ENCODE results near the gene HRC. TPM values are rescaled to one million over a fixed set of nuclear protein-coding genes. Genes with fewer than 3 reads are reported as not detected.

The HRC gene
- polyA plus RNA-seq, 3 donors, result not detected

DNA sequence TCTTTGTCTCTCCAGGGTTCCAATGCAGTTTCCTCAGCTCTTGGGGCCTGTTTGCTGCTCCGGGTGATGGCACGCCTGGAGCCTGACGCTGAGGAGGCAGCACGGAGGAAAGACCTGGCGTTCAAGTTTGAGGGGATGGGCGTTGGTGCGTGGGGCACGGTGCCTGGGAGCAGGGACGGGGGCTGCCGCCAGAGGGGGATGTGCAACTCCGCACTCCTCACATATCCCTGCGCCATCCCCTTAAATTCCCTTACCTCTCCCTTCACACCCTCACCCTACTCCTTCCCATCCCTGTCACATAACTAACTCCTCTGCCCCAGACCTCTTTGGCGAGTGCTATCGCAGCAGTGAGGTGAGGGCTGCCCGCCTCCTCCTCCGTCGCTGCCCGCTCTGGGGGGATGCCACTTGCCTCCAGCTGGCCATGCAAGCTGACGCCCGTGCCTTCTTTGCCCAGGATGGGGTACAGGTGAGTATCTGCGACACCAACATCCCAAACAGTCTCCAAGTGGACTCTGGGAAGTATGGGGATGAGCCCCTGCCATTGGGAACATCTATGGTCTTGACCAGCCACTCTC lies 33.5 kb upstream of the HRC start:
- H3K36me3 Mint-ChIP-seq, result peaks cover 0 to 9% of the 10 kb centered on the region in 2 donors
- TF ChIP-seq, protein P1, sequence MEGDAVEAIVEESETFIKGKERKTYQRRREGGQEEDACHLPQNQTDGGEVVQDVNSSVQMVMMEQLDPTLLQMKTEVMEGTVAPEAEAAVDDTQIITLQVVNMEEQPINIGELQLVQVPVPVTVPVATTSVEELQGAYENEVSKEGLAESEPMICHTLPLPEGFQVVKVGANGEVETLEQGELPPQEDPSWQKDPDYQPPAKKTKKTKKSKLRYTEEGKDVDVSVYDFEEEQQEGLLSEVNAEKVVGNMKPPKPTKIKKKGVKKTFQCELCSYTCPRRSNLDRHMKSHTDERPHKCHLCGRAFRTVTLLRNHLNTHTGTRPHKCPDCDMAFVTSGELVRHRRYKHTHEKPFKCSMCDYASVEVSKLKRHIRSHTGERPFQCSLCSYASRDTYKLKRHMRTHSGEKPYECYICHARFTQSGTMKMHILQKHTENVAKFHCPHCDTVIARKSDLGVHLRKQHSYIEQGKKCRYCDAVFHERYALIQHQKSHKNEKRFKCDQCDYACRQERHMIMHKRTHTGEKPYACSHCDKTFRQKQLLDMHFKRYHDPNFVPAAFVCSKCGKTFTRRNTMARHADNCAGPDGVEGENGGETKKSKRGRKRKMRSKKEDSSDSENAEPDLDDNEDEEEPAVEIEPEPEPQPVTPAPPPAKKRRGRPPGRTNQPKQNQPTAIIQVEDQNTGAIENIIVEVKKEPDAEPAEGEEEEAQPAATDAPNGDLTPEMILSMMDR (IDR thresholded peaks at IDR 0.05), result no peak
- DNase-seq, result no peak
- H3K4me1 ChIP-seq (ENCODE audit: control insufficient read depth in 1 of 2, insufficient read depth in 2 of 2, low read length in 2 of 2), result peaks cover 5 to 7% of the 10 kb centered on the region in 2 donors
- no peak overlapping the region for H3K4me2 ChIP-seq (replicated peaks; ENCODE audit: extremely low read depth, low read length, poor library complexity, severe bottlenecking)
- H3K9ac ChIP-seq (ENCODE audit: insufficient read depth, low read length, poor library complexity, severe bottlenecking), result no peak overlapping the region
- 93% methylated on average over 17 of the region's 21 CpGs for WGBS (ENCODE audit: insufficient coverage)
- H3K79me2 ChIP-seq (ENCODE audit: insufficient read depth, low read length), result no peaks in the 10 kb centered on the region
- H3K9me3 Mint-ChIP-seq, result peaks cover 8 to 24% (median 15%) of the 10 kb centered on the region in 7 donors
- no peak overlapping the region for H3K27ac Mint-ChIP-seq
- H3K4me3 Mint-ChIP-seq, result no peak overlapping the region
- intact Hi-C loops (cut with micrococcal nuclease), result no loop called here
- no peak overlapping the region for H3K27ac ChIP-seq (ENCODE audit: low read depth in 1 of 2, low read length in 2 of 2)
- H4K20me1 ChIP-seq (ENCODE audit: insufficient read depth, low read length), result no peaks in the 10 kb centered on the region
- no peaks in the 10 kb centered on the region for H3K36me3 ChIP-seq (replicated peaks in 1 of 2; ENCODE audit: control insufficient read depth in 1 of 2, insufficient read depth in 2 of 2, low read length in 2 of 2)
- H3K4me3 ChIP-seq (replicated peaks in 1 of 3; ENCODE audit: low read depth in 2 of 3, low read length in 3 of 3), result no peak overlapping the region
- H3K27me3 Mint-ChIP-seq (ENCODE audit: low read depth in 3 of 3), result peaks cover 3 to 14% (median 7%) of the 10 kb centered on the region in 3 donors
- peaks cover 8% of the 10 kb centered on the region for H3K4me1 Mint-ChIP-seq
- peak overlapping the region; percentile 39 for H2AFZ ChIP-seq (ENCODE audit: insufficient read depth, low read depth, low read length, poor library complexity, severe bottlenecking)
- peaks cover 0 to 11% of the 10 kb centered on the region in 2 donors for H3K9me3 ChIP-seq (replicated peaks in 1 of 2; ENCODE audit: control insufficient read depth in 1 of 2, insufficient read depth in 1 of 2, low read length in 2 of 2)
- H3K27me3 ChIP-seq (ENCODE audit: control insufficient read depth in 2 of 2, insufficient read depth in 2 of 2, low read length in 2 of 2), result peaks cover 0 to 2% of the 10 kb centered on the region in 2 donors

DNA sequence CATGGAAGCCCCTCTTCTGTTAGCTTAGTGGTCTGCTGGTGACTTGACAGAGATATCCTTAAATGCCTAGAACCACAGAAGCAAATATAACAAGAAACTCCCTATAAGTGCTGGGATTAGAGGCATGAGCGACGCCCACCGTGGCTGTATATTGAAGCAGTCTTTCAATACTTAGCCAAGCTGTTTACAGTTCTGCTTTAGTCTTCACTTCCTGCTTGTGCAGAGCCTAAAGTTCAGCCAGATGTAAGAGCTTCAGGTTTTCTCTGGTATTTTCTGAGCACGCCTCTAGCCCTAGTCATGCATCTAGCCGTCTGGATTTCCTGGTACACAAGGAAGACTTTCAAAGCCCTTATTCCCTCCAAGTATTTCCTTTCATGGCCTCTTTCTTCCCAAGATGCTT lies 30.9 kb upstream of the HRC start:
- Mint-ChIP-seq H3K27ac (no peak overlapping the region), H3K36me3 (peaks cover 0 to 8% of the 10 kb centered on the region in 2 donors), H3K9me3 (peaks cover 12 to 31% (median 21%) of the 10 kb centered on the region in 7 donors), H3K4me1 (peaks cover 8% of the 10 kb centered on the region), H3K4me3 (no peak overlapping the region), H3K27me3 (ENCODE audit: low read depth in 3 of 3) (peaks cover 2 to 17% (median 10%) of the 10 kb centered on the region in 3 donors)
- intact Hi-C loops (cut with micrococcal nuclease), result no loop called here
- Histone ChIP-seq H3K36me3 (replicated peaks in 1 of 2; ENCODE audit: control insufficient read depth in 1 of 2, insufficient read depth in 2 of 2, low read length in 2 of 2) (no peaks in the 10 kb centered on the region), H3K9me3 (replicated peaks in 1 of 2; ENCODE audit: control insufficient read depth in 1 of 2, insufficient read depth in 1 of 2, low read length in 2 of 2) (peaks cover 0 to 19% of the 10 kb centered on the region in 2 donors), H3K79me2 (ENCODE audit: insufficient read depth, low read length) (no peaks in the 10 kb centered on the region), H3K4me3 (replicated peaks in 1 of 3; ENCODE audit: low read depth in 2 of 3, low read length in 3 of 3) (no peak overlapping the region), H3K27ac (ENCODE audit: low read depth in 1 of 2, low read length in 2 of 2) (no peak overlapping the region), H2AFZ (ENCODE audit: insufficient read depth, low read depth, low read length, poor library complexity, severe bottlenecking) (no peak overlapping the region), H3K4me2 (replicated peaks; ENCODE audit: extremely low read depth, low read length, poor library complexity, severe bottlenecking) (no peak overlapping the region), H3K9ac (ENCODE audit: insufficient read depth, low read length, poor library complexity, severe bottlenecking) (no peak overlapping the region), H3K4me1 (ENCODE audit: control insufficient read depth in 1 of 2, insufficient read depth in 2 of 2, low read length in 2 of 2) (peaks cover 5 to 7% of the 10 kb centered on the region in 2 donors), H4K20me1 (ENCODE audit: insufficient read depth, low read length) (no peaks in the 10 kb centered on the region), H3K27me3 (ENCODE audit: control insufficient read depth in 2 of 2, insufficient read depth in 2 of 2, low read length in 2 of 2) (no peaks in the 10 kb centered on the region)
- TF ChIP-seq, protein P1 (IDR thresholded peaks at IDR 0.05), result no peak
- no peak for DNase-seq
- 56% methylated on average over 1 of the region's 5 CpGs for WGBS (ENCODE audit: insufficient coverage)

Measured in CD14-positive monocyte (primary cell).